DOHH2 (cell line): Measurements from ENCODE around the gene NLGN2.

Source experiments
- CTCF ChIP-seq: fragments of 200-600 bp; sonication (generic); IDR thresholded peaks from one replicate; pipeline ENCODE4 v1.5.1; 2014; ENCODE audit warnings: antibody characterized with exemption, mild to moderate bottlenecking, low read depth, low read length; ENCODE audit not compliant: poor library complexity, severe bottlenecking
- EZH2phosphoT487 ChIP-seq: fragments of 200-600 bp; sonication (generic); IDR thresholded peaks from 2 replicates; pipeline ENCODE4 v1.6.1; 2017; ENCODE audit warnings: borderline replicate concordance, mild to moderate bottlenecking, antibody characterized with exemption, low read length, moderate library complexity, mixed read lengths

- TF ChIP-seq CTCF (no peak), EZH2phosphoT487 (no peak)
Observed at GRCh38 chr17:7467498-7467897, 59.9 kb downstream of the NLGN2 start.
